Anterior cingulate cortex (tissue), 58 donors: ENCODE measurements around the gene TNK2.
"Not testable (repeated sequence)": the region's sequence is repeated elsewhere in the genome, so short reads cannot be mapped to it uniquely, and the experiment has no call there.

Experiments
- DNase-seq, 58 donors: peaks; one replicate each; lab custom pipeline; 2025; lab: John Stamatoyannopoulos, UW

Gene TNK2

GRCh38 chr3:195875482-195876236, 32.7 kb downstream of the TNK2 start:
- no peak for DNase-seq

GRCh38 chr3:195873971-195874370, 34.4 kb downstream of the TNK2 start:
- peak in 1 of 58 donors; percentile 19 for DNase-seq

GRCh38 chr3:195873281-195873887, 35.0 kb downstream of the TNK2 start:
- peak in 18 of 58 donors; percentile 19 to 69 (median 32) for DNase-seq

- no peak for DNase-seq
Measured at GRCh38 chr3:195872800-195873199, 35.6 kb downstream of the TNK2 start.

GRCh38 chr3:195872097-195872496, 36.3 kb downstream of the TNK2 start:
- no peak for DNase-seq

- DNase-seq = not testable (repeated sequence)
Measured at GRCh38 chr3:195871686-195872085, 36.7 kb downstream of the TNK2 start.

- DNase-seq = no peak
Measured at GRCh38 chr3:195870937-195871336, 37.4 kb downstream of the TNK2 start.

GRCh38 chr3:195870442-195870841, 37.9 kb downstream of the TNK2 start:
- no peak for DNase-seq

- no peak for DNase-seq
Measured at GRCh38 chr3:195869413-195870001, 38.8 kb downstream of the TNK2 start.

GRCh38 chr3:195868866-195869412, 39.4 kb downstream of the TNK2 start:
- no peak for DNase-seq

- DNase-seq = no peak
Measured at GRCh38 chr3:195868336-195868865, 40.0 kb downstream of the TNK2 start.

GRCh38 chr3:195867631-195868335, 40.6 kb downstream of the TNK2 start:
- no peak for DNase-seq

- no peak for DNase-seq
Measured at GRCh38 chr3:195866686-195867511, 41.5 kb downstream of the TNK2 start.

GRCh38 chr3:195865752-195866151, 42.6 kb downstream of the TNK2 start:
- no peak for DNase-seq

GRCh38 chr3:195863121-195864061, 45.0 kb downstream of the TNK2 start:
- peak in 55 of 58 donors; percentile 26 to 90 (median 78) for DNase-seq

- not testable (repeated sequence) for DNase-seq
Measured at GRCh38 chr3:195862318-195862717, 46.0 kb downstream of the TNK2 start.

GRCh38 chr3:195860456-195860855, 47.9 kb downstream of the TNK2 start:
- no peak for DNase-seq

- no peak for DNase-seq
Measured at GRCh38 chr3:195859846-195860411, 48.4 kb downstream of the TNK2 start.
